AML-193 (cell line): ENCODE measurements around the gene ROBO2.

Experiments used
- DNase-seq, 2 experiments: peaks; one replicate each; lab custom pipeline; 2025; lab: John Stamatoyannopoulos, UW

ROBO2 gene

GRCh38 chr3:77256584-77257503, 216.9 kb downstream of the ROBO2 start:
- DNase-seq = no peak

GRCh38 chr3:77259694-77260093, 219.8 kb downstream of the ROBO2 start:
- no peak for DNase-seq

GRCh38 chr3:77262361-77262760, 222.5 kb downstream of the ROBO2 start:
- DNase-seq = no peak

- no peak for DNase-seq
Measured at GRCh38 chr3:77267589-77267988, 227.7 kb downstream of the ROBO2 start.

- DNase-seq = no peak
Measured at GRCh38 chr3:77271306-77271705, 231.4 kb downstream of the ROBO2 start.

- DNase-seq = no peak
Measured at GRCh38 chr3:77271711-77272110, 231.8 kb downstream of the ROBO2 start.

GRCh38 chr3:77279276-77279675, 239.4 kb downstream of the ROBO2 start:
- DNase-seq = no peak

GRCh38 chr3:77281721-77282120, 241.8 kb downstream of the ROBO2 start:
- no peak for DNase-seq

- no peak for DNase-seq
Measured at GRCh38 chr3:77283108-77283507, 243.2 kb downstream of the ROBO2 start.

GRCh38 chr3:77288348-77288747, 248.4 kb downstream of the ROBO2 start:
- no peak for DNase-seq

GRCh38 chr3:77296527-77296926, 256.6 kb downstream of the ROBO2 start:
- DNase-seq = no peak

GRCh38 chr3:77298417-77298816, 258.5 kb downstream of the ROBO2 start:
- no peak for DNase-seq

GRCh38 chr3:77303955-77304699, 264.2 kb downstream of the ROBO2 start:
- DNase-seq = no peak

- DNase-seq = no peak
Measured at GRCh38 chr3:77304700-77305021, 264.8 kb downstream of the ROBO2 start.

GRCh38 chr3:77309460-77309859, 269.6 kb downstream of the ROBO2 start:
- no peak for DNase-seq

GRCh38 chr3:77313843-77314242, 273.9 kb downstream of the ROBO2 start:
- DNase-seq = no peak

- DNase-seq = peak; percentile 18 to 26
Measured at GRCh38 chr3:77319711-77320110, 279.8 kb downstream of the ROBO2 start.

- DNase-seq = peak; percentile 43 to 48
Measured at GRCh38 chr3:77320514-77320913, 280.6 kb downstream of the ROBO2 start.

- no peak for DNase-seq
Measured at GRCh38 chr3:77321646-77322045, 281.7 kb downstream of the ROBO2 start.

GRCh38 chr3:77323626-77324025, 283.7 kb downstream of the ROBO2 start:
- no peak for DNase-seq

GRCh38 chr3:77324105-77324504, 284.2 kb downstream of the ROBO2 start:
- DNase-seq = no peak

GRCh38 chr3:77325280-77325679, 285.4 kb downstream of the ROBO2 start:
- no peak for DNase-seq

GRCh38 chr3:77325702-77326101, 285.8 kb downstream of the ROBO2 start:
- no peak for DNase-seq
